Fibroblast of mammary gland (primary cell): ENCODE data around the gene ME1.

Experiments
- DNase-seq: peaks from one replicate; pipeline ENCODE4 v3.0.0-alpha.2; 2010; ENCODE audit warnings: low read depth
- H3K4me3 ChIP-seq: 2 replicates; pipeline ENCODE4 v1.5.1; 2011; ENCODE audit warnings: low read depth, mild to moderate bottlenecking, low read length, moderate library complexity; ENCODE audit not compliant: control insufficient read depth
- CTCF ChIP-seq: conservative IDR thresholded peaks from 2 replicates; pipeline ENCODE4 v1.5.1; 2011; ENCODE audit warnings: low read depth, low read length, inconsistent platforms; ENCODE audit not compliant: control insufficient read depth, insufficient read depth

The ME1 gene

GRCh38 chr6:83185096-83185495 is 245.8 kb downstream of the ME1 start:
- H3K4me3 ChIP-seq, result no peak overlapping the region
- TF ChIP-seq CTCF, result no peak
- DNase-seq, result no peak

- TF ChIP-seq CTCF, result no peak
- DNase-seq, result peak; percentile 98
- no peak overlapping the region for H3K4me3 ChIP-seq
Observed at GRCh38 chr6:83183082-83183828, 247.6 kb downstream of the ME1 start.

GRCh38 chr6:83182114-83182513 is 248.7 kb downstream of the ME1 start:
- no peak overlapping the region for H3K4me3 ChIP-seq
- TF ChIP-seq CTCF, result no peak
- DNase-seq, result no peak

- H3K4me3 ChIP-seq, result no peak overlapping the region
- no peak for TF ChIP-seq CTCF
- DNase-seq, result no peak
Observed at GRCh38 chr6:83180426-83180950, 250.4 kb downstream of the ME1 start.

- no peak for TF ChIP-seq CTCF
- H3K4me3 ChIP-seq, result no peak overlapping the region
- no peak for DNase-seq
Observed at GRCh38 chr6:83176246-83176645, 254.6 kb downstream of the ME1 start.

- H3K4me3 ChIP-seq, result no peak overlapping the region
- DNase-seq, result no peak
- TF ChIP-seq CTCF, result no peak
Observed at GRCh38 chr6:83169511-83169910, 261.3 kb downstream of the ME1 start.

- DNase-seq, result no peak
- no peak for TF ChIP-seq CTCF
- no peak overlapping the region for H3K4me3 ChIP-seq
Observed at GRCh38 chr6:83169106-83169505, 261.7 kb downstream of the ME1 start.
